Body of pancreas (tissue), 4 donors: ENCODE results near the gene MRPS5. TPM values are rescaled to one million over a fixed set of nuclear protein-coding genes. Genes with fewer than 3 reads are reported as not detected.

Source experiments
- ATAC-seq: fragments of 150-250 bp; one replicate; pipeline ENCODE4 v1.9.1; 2016
- DNase-seq, 4 donors: peaks; one replicate each; pipeline ENCODE4 v3.0.0-alpha.2; 2019
- H3K27ac ChIP-seq, 4 donors: fragments of 200-600 bp; sonication (generic); 1 replicate in 3 of 4; 2 replicates in 1 of 4; pipeline versions ENCODE4 v1.5.1 to v1.6.1; 2016 to 2019; ENCODE audit warnings: mild to moderate bottlenecking in 1 of 4, mixed read lengths in 1 of 4, moderate library complexity in 1 of 4
- H3K27me3 ChIP-seq, 2 donors: fragments of 200-600 bp; sonication (generic); one replicate each; pipeline ENCODE4 v1.6.0; 2016; ENCODE audit warnings: mild to moderate bottlenecking in 1 of 2
- H3K36me3 ChIP-seq, 2 donors: fragments of 200-600 bp; sonication (generic); replicated peaks in 1 of 2; 2 replicates each; pipeline ENCODE4 v1.5.1; 2016; ENCODE audit warnings: low read depth in 2 of 2; ENCODE audit not compliant: insufficient read depth in 1 of 2
- H3K4me1 ChIP-seq: fragments of 200-600 bp; sonication (generic); one replicate; pipeline ENCODE4 v1.6.0; 2016
- H3K4me3 ChIP-seq, 2 donors: fragments of 200-600 bp; sonication (generic); 1 replicate in 1 of 2; 2 replicates in 1 of 2; pipeline ENCODE4 v1.5.1; 2016 to 2019
- H3K9me3 ChIP-seq, 3 donors: fragments of 200-600 bp; sonication (generic); 1 replicate in 2 of 3; 2 replicates in 1 of 3; pipeline ENCODE4 v1.5.1; 2016
- CTCF ChIP-seq, 7 experiments: fragments of 450-650 bp in 4 of 7; fragments of 200-600 bp in 3 of 7; sonication (generic) in 3 of 7; IDR thresholded peaks; one replicate each; pipeline ENCODE4 v1.5.1; 2016 to 2019; ENCODE audit warnings: antibody characterized with exemption in 7 of 7
- POLR2A ChIP-seq, 3 donors: fragments of 450-650 bp; IDR thresholded peaks; one replicate each; pipeline ENCODE4 v1.6.1; 2016; ENCODE audit warnings: antibody characterized with exemption in 3 of 3, mild to moderate bottlenecking in 2 of 3
- WGBS, 2 donors: methylation state at CpG; one replicate each; pipeline ENCODE4 v1.1.5; 2017; 5-methylcytosine and 5-hydroxymethylcytosine counted together
- intact Hi-C: fragments of 100-400 bp; cut with DNase I; formaldehyde crosslinking; loops from one replicate; pipeline ENCODE4 v1.15.1; 2023
- total RNA-seq, 2 donors: library from RNA; depleted of rRNA; stranded (reverse); fragments of >200 nt; gene quantifications; one replicate each; pipeline ENCODE4 v1.1.0, GENCODE V29; 2016

Gene MRPS5
- total RNA-seq, 2 donors from 2014 or later = 31.6 to 46.1 TPM

DNA sequence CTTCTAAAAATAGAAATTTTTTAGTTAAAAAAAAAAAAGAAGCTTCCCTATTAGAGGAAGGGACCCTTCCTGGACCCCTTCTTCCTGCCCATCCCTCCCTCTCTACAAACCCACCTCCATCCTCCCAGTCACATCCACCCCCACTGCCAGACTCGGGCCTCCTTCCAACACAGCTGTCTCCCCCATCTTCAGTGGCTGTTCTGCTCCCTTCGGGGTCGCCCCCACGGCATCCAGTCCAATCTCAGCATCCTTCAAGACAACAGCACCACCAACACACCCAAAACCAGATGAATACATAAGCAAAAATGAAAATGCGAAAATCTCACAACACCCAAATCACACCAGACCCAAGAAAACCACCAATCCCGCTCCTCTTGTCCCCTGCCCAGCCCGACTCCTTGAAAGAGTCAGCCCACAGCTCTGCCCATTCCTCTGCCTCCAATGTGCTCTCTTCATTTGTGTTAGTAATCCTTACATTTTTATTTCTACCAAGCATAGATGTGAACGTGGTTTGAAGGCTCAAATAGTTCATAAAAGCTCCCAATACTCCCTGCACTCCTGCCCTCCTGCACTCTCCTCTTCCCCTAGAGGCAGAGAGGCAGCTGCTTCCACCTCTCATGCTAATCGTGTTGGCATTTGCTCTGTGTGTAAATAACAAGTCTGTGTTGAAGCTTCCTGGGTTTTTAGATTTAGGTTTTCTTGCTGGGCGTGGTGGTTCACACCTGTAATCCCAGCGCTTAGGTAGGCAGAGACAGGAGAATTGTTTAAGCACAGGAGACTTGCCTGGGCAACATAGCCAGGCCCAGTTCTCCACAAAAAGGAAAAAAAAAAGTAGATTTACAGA is 59.1 kb downstream of the MRPS5 start:
- Histone ChIP-seq H3K4me3 (no peak overlapping the region), H3K27me3 (no peaks in the 10 kb centered on the region), H3K4me1 (peaks cover 18% of the 10 kb centered on the region), H3K27ac (no peak overlapping the region), H3K36me3 (no peaks in the 10 kb centered on the region), H3K9me3 (no peaks in the 10 kb centered on the region)
- no peak for DNase-seq
- intact Hi-C loops = no loop called here
- WGBS, 2 donors = 66 to 67% methylated on average over 11 of the region's 11 CpGs
- TF ChIP-seq POLR2A (IDR thresholded peaks at IDR 0.05) (no peak), CTCF (IDR thresholded peaks at IDR 0.05) (no peak)
- ATAC-seq = no peak

DNA sequence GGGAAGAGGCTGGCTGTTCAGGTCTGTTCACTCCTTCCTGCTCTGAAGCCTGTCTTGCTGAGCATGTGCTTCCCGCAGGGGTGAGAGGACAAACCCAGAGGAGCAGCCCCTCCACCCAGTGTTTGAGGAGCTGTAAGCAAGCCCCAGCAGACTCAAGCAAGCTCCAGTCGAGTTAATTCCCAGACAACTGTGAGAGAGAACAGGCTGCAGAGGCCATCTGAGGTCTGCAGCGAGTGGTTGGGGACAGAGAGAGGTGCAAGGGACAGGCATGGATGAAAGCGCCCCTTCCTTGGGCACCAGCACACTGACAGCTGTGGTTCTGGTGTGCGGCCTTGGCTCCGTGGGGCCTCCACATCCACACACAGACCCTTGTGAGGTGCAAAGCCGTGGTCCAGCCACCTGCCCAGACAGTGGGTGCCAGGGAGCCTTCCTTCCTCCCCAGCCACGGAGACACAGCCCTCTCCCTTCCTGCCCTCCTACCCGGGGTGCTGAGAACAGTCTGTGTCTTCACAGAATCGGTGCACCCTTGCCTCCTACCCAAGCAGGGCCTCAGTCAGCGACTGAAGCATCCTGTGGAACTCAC is 59.9 kb downstream of the MRPS5 start:
- DNase-seq = no peak
- ATAC-seq = no peak
- no peaks in the 10 kb centered on the region for H3K36me3 ChIP-seq
- WGBS, 2 donors = 63 to 65% methylated on average over 11 of the region's 11 CpGs
- no peak overlapping the region for H3K4me3 ChIP-seq
- intact Hi-C loops = no loop called here
- H3K27ac ChIP-seq = no peak overlapping the region
- H3K27me3 ChIP-seq = no peaks in the 10 kb centered on the region
- H3K9me3 ChIP-seq = no peaks in the 10 kb centered on the region
- TF ChIP-seq POLR2A (IDR thresholded peaks at IDR 0.05) (no peak), CTCF (IDR thresholded peaks at IDR 0.05) (no peak)
- peaks cover 21% of the 10 kb centered on the region for H3K4me1 ChIP-seq

- Histone ChIP-seq H3K36me3 (no peaks in the 10 kb centered on the region), H3K27ac (no peak overlapping the region), H3K4me1 (peaks cover 21% of the 10 kb centered on the region), H3K4me3 (no peak overlapping the region), H3K9me3 (no peaks in the 10 kb centered on the region), H3K27me3 (no peaks in the 10 kb centered on the region)
- no peak for DNase-seq
- 53 to 85% methylated on average over 1 of the region's 1 CpG for WGBS, 2 donors
- no peak for TF ChIP-seq CTCF (IDR thresholded peaks at IDR 0.05)
- no peak for TF ChIP-seq POLR2A (IDR thresholded peaks at IDR 0.05)
- intact Hi-C loops = no loop called here
- no peak for ATAC-seq
Observed at GRCh38 chr2:95061119-95061512, 60.5 kb downstream of the MRPS5 start.

DNA sequence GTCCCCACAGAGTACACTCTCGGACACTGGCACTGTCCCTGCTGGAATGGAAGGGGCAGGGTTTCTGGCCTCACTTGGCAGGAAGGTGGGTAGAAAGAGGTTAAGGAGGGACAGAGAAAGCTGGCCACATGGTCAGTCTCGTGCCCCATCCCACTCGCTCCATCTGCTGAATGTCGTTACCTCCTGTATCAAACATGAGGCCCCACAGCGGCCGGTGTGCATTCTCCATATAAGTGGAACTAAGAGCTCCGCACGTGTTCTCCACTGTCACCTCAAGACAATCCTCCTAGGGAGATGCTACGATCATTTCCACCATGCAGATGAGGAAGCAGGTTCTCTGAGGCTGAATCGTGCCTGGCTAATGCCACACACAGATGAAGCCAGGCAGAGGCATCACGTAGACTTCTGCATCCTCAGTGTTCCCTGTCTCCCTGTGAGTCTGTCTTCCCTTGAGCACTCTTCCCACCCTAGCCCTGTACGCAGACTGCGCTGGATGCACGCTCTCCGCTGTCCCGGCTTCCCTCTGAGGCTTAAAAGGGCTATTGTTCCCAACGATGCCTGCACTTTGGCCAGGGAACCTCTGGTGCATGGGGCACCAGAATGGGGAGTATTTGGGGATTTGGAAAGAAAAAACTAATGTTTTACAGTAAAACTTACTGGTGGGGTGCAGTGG is 61.0 kb downstream of the MRPS5 start:
- no peak for DNase-seq
- H3K27ac ChIP-seq = no peak overlapping the region

More for the DNA sequence above, 61.0 kb downstream of the MRPS5 start:
- intact Hi-C loops = no loop called here
- Histone ChIP-seq H3K27me3 (no peaks in the 10 kb centered on the region), H3K36me3 (no peaks in the 10 kb centered on the region), H3K4me1 (peaks cover 21% of the 10 kb centered on the region), H3K4me3 (no peak overlapping the region), H3K9me3 (no peaks in the 10 kb centered on the region)
- TF ChIP-seq CTCF (IDR thresholded peaks at IDR 0.05) (no peak), POLR2A (IDR thresholded peaks at IDR 0.05) (no peak)
- no peak for ATAC-seq
- 73 to 75% methylated on average over 16 to 17 of the region's 17 CpGs for WGBS, 2 donors
